ENCODE measurements around the gene HTRA2. TPM values are rescaled to one million over a fixed set of nuclear protein-coding genes. Genes with fewer than 3 reads are reported as not detected.
A peak's percentile ranks its signal among the peaks of the same experiment; 100 is the strongest.

The HTRA2 gene
- total RNA-seq, 4 donors from 2014 or later: 24.2 to 38.5 (median 29.4) TPM

GRCh38 chr2:74556159-74556558, 26.4 kb downstream of the HTRA2 start:
- no peak for TF ChIP-seq POLR2A (IDR thresholded peaks at IDR 0.05)
- no peak for TF ChIP-seq CTCF (IDR thresholded peaks at IDR 0.05 in 4 of 5, conservative IDR thresholded peaks at IDR 0.05 in 1 of 5)
- peaks cover 21 to 36% (median 30%) of the 10 kb centered on the region in 3 donors for H3K27me3 ChIP-seq
- peak overlapping the region in 1 of 4 donors; percentile 74 for H3K4me3 ChIP-seq
- in situ Hi-C loops (cut with MboI; ENCODE audit: low sequenced_read_pairs in 4 of 4) (no loop called here), intact Hi-C loops (cut with DNase I; ENCODE audit: low total_unique reads) (no loop called here)
- ATAC-seq: no peak
- H3K9me3 ChIP-seq: no peaks in the 10 kb centered on the region
- DNase-seq: no peak
- H3K4me1 ChIP-seq: peaks cover 0 to 8% of the 10 kb centered on the region in 2 donors
- H3K27ac ChIP-seq: no peak overlapping the region
- H3K36me3 ChIP-seq: no peaks in the 10 kb centered on the region

- no peaks in the 10 kb centered on the region for H3K36me3 ChIP-seq
- intact Hi-C loops (cut with DNase I; ENCODE audit: low total_unique reads) (no loop called here), in situ Hi-C loops (cut with MboI; ENCODE audit: low sequenced_read_pairs in 4 of 4) (no loop called here)
- ATAC-seq (no peak), DNase-seq (no peak)
- H3K27ac ChIP-seq: no peak overlapping the region
- peaks cover 18 to 36% (median 28%) of the 10 kb centered on the region in 3 donors for H3K27me3 ChIP-seq
- no peak overlapping the region for H3K4me3 ChIP-seq
- H3K4me1 ChIP-seq: peaks cover 0 to 8% of the 10 kb centered on the region in 2 donors
- H3K9me3 ChIP-seq: no peaks in the 10 kb centered on the region
- TF ChIP-seq POLR2A (IDR thresholded peaks at IDR 0.05) (no peak), CTCF (IDR thresholded peaks at IDR 0.05 in 4 of 5, conservative IDR thresholded peaks at IDR 0.05 in 1 of 5) (no peak)
Measured at GRCh38 chr2:74556831-74557370, 27.2 kb downstream of the HTRA2 start.

- intact Hi-C loops (cut with DNase I; ENCODE audit: low total_unique reads) (no loop called here), in situ Hi-C loops (cut with MboI; ENCODE audit: low sequenced_read_pairs in 4 of 4) (no loop called here)
- Histone ChIP-seq H3K27me3 (peaks cover 16 to 29% (median 24%) of the 10 kb centered on the region in 3 donors), H3K4me3 (no peak overlapping the region), H3K36me3 (no peaks in the 10 kb centered on the region), H3K4me1 (peaks cover 0 to 8% of the 10 kb centered on the region in 2 donors), H3K9me3 (no peaks in the 10 kb centered on the region), H3K27ac (no peak overlapping the region)
- TF ChIP-seq POLR2A (IDR thresholded peaks at IDR 0.05) (no peak), CTCF (IDR thresholded peaks at IDR 0.05 in 4 of 5, conservative IDR thresholded peaks at IDR 0.05 in 1 of 5) (no peak)
- no peak for ATAC-seq
- no peak for DNase-seq
Measured at GRCh38 chr2:74558284-74559230, 28.8 kb downstream of the HTRA2 start.

GRCh38 chr2:74559912-74560311, 30.2 kb downstream of the HTRA2 start:
- Histone ChIP-seq H3K36me3 (no peaks in the 10 kb centered on the region), H3K4me3 (no peak overlapping the region), H3K9me3 (no peaks in the 10 kb centered on the region), H3K27me3 (peaks cover 5 to 18% (median 10%) of the 10 kb centered on the region in 3 donors), H3K4me1 (peaks cover 0 to 5% of the 10 kb centered on the region in 2 donors), H3K27ac (no peak overlapping the region)
- in situ Hi-C loops (cut with MboI; ENCODE audit: low sequenced_read_pairs in 4 of 4): no loop called here
- intact Hi-C loops (cut with DNase I; ENCODE audit: low total_unique reads): no loop called here
- no peak for TF ChIP-seq POLR2A (IDR thresholded peaks at IDR 0.05)
- TF ChIP-seq CTCF (IDR thresholded peaks at IDR 0.05 in 4 of 5, conservative IDR thresholded peaks at IDR 0.05 in 1 of 5): no peak
- ATAC-seq (no peak), DNase-seq (no peak)
